Panc1 (cell line): Measurements from ENCODE around the gene GABRA4. TPM values are rescaled to one million over a fixed set of nuclear protein-coding genes. Genes with fewer than 3 reads are reported as not detected.

Experiments
- ATAC-seq: fragments of 200-7000 bp; cut with Tn5 transposase; 2 replicates; pipeline ENCODE4 v1.9.1; 2020; ENCODE audit warnings: mild to moderate bottlenecking, moderate library complexity
- BruUV-seq: library from RNA; stranded (reverse); fragments of 400-500 nt; replicated peaks from 2 replicates; lab custom pipeline; 2021; lab: Mats Ljungman, UMichigan
- CTCF ChIA-PET: fragments of 300-600 bp; sonication (Branson Sonifier 250); formaldehyde crosslinking; loops from one replicate; lab custom pipeline; 2022; ENCODE audit warnings: antibody characterized with exemption; lab: Charles Lee
- POLR2A ChIA-PET: fragments of 300-600 bp; sonication (Branson Sonifier 250); formaldehyde crosslinking; loops from one replicate; lab custom pipeline; 2022; ENCODE audit warnings: antibody characterized with exemption; lab: Charles Lee
- DNase-seq: peaks from one replicate; pipeline ENCODE4 v3.0.0-alpha.2; 2010; ENCODE audit warnings: low read depth, low spot score
- H3K27ac ChIP-seq: 2 replicates; pipeline ENCODE4 v1.5.1; 2011; ENCODE audit warnings: mild to moderate bottlenecking, low read length, inconsistent platforms
- H3K27me3 ChIP-seq: fragments of 200-500 bp; sonication (Bioruptor generic); 2 replicates; pipeline ENCODE4 v1.6.0; 2014; ENCODE audit warnings: low read length, inconsistent platforms; ENCODE audit not compliant: control insufficient read depth, insufficient read depth
- H3K36me3 ChIP-seq: fragments of 200-500 bp; sonication (Bioruptor generic); 2 replicates; pipeline ENCODE4 v1.5.1; 2014; ENCODE audit warnings: inconsistent platforms, mild to moderate bottlenecking, low read length, moderate library complexity; ENCODE audit not compliant: control insufficient read depth, insufficient read depth
- H3K4me1 ChIP-seq: 2 replicates; pipeline ENCODE4 v1.5.1; 2011; ENCODE audit warnings: inconsistent platforms, mild to moderate bottlenecking, low read length, moderate library complexity; ENCODE audit not compliant: control insufficient read depth, insufficient read depth
- H3K4me3 ChIP-seq, 2 experiments: 2 replicates each; pipeline ENCODE4 v1.5.1; 2011 to 2012; ENCODE audit warnings: low read depth in 2 of 2, low read length in 2 of 2, mild to moderate bottlenecking in 2 of 2, inconsistent platforms in 1 of 2, moderate library complexity in 1 of 2
- H3K9me3 ChIP-seq: fragments of 200-500 bp; sonication (Bioruptor generic); 2 replicates; pipeline ENCODE4 v1.5.1; 2014; ENCODE audit warnings: low read depth, mild to moderate bottlenecking, inconsistent platforms, low read length, moderate library complexity; ENCODE audit not compliant: control insufficient read depth, insufficient read depth
- CTCF ChIP-seq: fragments of 450-650 bp; IDR thresholded peaks from 2 replicates; pipeline ENCODE4 v1.5.1; 2017; ENCODE audit warnings: mild to moderate bottlenecking
- POLR2AphosphoS5 ChIP-seq: IDR thresholded peaks from 2 replicates; pipeline ENCODE4 v1.6.1; 2012; ENCODE audit warnings: mild to moderate bottlenecking, low read depth, low read length, moderate library complexity
- SIN3A ChIP-seq: IDR thresholded peaks from 2 replicates; pipeline ENCODE4 v1.6.1; 2012; ENCODE audit warnings: low read depth, mild to moderate bottlenecking, low read length, moderate library complexity, borderline replicate concordance; ENCODE audit not compliant: insufficient read depth
- TCF7L2 ChIP-seq: IDR thresholded peaks from 2 replicates; pipeline ENCODE4 v1.6.1; 2011; ENCODE audit warnings: mild to moderate bottlenecking, low read depth, low read length, inconsistent platforms
- in situ Hi-C: cut with HindIII; loops from 2 replicates; pipeline ENCODE4 v1.10.0; 2016; ENCODE audit warnings: low sequenced_read_pairs, low pct_unique_long_range_greater_than_20kb
- intact Hi-C: fragments of 100-400 bp; cut with micrococcal nuclease; formaldehyde crosslinking; loops from one replicate; pipeline ENCODE4 v1.10.0; 2022; ENCODE audit not compliant: unreplicated experiment
- total RNA-seq: library from RNA; stranded (reverse); gene quantifications from one replicate; pipeline ENCODE4 v1.2.1, GENCODE V29; 2021; ENCODE audit not compliant: unreplicated experiment
- TF ChIP-seq, protein P1 (sequence below), 2 experiments: IDR thresholded peaks; 2 replicates each; pipeline ENCODE4 v1.6.1; 2011 to 2012; ENCODE audit warnings: low read depth in 2 of 2, control low read depth in 1 of 2, low read length in 1 of 2, mild to moderate bottlenecking in 1 of 2, moderate library complexity in 1 of 2; ENCODE audit not compliant: insufficient read depth in 1 of 2

Gene GABRA4
- total RNA-seq, 1 experiment from 2014 or later = not detected

- in situ Hi-C loops = no loop called here
- Histone ChIP-seq H3K4me1 (no peaks in the 10 kb centered on the region), H3K27ac (no peak overlapping the region), H3K27me3 (no peaks in the 10 kb centered on the region; the same call in 1 of the 2 replicates), H3K4me3 (no peak overlapping the region), H3K36me3 (no peaks in the 10 kb centered on the region), H3K9me3 (no peaks in the 10 kb centered on the region)
- TF ChIP-seq SIN3A = no peak
- no peak for TF ChIP-seq POLR2AphosphoS5
- no peak for TF ChIP-seq CTCF
- TF ChIP-seq TCF7L2 = no peak
- TF ChIP-seq, protein P1, sequence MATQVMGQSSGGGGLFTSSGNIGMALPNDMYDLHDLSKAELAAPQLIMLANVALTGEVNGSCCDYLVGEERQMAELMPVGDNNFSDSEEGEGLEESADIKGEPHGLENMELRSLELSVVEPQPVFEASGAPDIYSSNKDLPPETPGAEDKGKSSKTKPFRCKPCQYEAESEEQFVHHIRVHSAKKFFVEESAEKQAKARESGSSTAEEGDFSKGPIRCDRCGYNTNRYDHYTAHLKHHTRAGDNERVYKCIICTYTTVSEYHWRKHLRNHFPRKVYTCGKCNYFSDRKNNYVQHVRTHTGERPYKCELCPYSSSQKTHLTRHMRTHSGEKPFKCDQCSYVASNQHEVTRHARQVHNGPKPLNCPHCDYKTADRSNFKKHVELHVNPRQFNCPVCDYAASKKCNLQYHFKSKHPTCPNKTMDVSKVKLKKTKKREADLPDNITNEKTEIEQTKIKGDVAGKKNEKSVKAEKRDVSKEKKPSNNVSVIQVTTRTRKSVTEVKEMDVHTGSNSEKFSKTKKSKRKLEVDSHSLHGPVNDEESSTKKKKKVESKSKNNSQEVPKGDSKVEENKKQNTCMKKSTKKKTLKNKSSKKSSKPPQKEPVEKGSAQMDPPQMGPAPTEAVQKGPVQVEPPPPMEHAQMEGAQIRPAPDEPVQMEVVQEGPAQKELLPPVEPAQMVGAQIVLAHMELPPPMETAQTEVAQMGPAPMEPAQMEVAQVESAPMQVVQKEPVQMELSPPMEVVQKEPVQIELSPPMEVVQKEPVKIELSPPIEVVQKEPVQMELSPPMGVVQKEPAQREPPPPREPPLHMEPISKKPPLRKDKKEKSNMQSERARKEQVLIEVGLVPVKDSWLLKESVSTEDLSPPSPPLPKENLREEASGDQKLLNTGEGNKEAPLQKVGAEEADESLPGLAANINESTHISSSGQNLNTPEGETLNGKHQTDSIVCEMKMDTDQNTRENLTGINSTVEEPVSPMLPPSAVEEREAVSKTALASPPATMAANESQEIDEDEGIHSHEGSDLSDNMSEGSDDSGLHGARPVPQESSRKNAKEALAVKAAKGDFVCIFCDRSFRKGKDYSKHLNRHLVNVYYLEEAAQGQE (IDR thresholded peaks at IDR 0.05; ENCODE audit: insufficient read depth in 1 of 2, low read depth in 2 of 2, low read length in 1 of 2) = no peak
- CTCF ChIA-PET = no interaction called here
- intact Hi-C loops = no loop called here
- ATAC-seq (no peak), DNase-seq (no peak)
- BruUV-seq = no TSS peak
- POLR2A ChIA-PET = no interaction called here
These were observed 66.2 kb downstream of the GABRA4 start for GRCh38 chr4:46927201-46927600.

DNA sequence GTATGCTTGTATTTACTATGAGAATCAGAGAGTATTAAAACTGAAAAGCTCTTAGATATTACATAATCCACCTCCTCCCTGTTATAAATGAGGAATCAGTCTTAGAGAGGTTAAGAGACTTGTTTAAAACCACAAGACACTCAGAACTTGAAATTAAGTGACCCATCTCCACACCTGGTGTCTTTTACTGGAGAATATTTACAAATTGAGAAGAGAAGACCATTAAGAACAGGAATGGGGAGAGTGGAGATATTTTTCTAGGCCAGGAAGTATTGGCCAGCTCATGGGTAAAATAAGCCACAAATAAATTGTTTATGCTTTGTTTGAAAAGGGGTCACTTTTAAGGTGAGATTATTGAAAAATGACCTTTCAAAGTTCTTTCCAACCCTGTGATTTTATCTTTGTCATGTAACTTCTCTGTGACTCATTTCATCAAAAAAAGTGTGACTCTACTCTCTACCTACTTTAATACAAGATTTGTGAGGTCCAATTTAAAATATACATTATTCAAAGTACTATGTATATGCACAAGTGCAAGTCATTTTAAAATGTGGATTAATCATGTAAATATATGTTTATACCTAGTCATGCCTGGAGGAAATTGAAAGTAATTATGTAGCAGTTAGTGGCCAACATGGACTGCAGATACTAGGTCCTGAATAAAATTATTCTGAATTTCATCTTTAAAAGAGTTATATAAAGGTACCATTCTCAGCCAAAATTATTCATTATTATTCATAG lies 68.4 kb downstream of the GABRA4 start:
- POLR2A ChIA-PET = no interaction called here
- CTCF ChIA-PET = no interaction called here

More for the DNA sequence above, 68.4 kb downstream of the GABRA4 start:
- no peaks in the 10 kb centered on the region for H3K36me3 ChIP-seq
- H3K4me1 ChIP-seq = no peaks in the 10 kb centered on the region
- TF ChIP-seq, protein P1 (IDR thresholded peaks at IDR 0.05; ENCODE audit: insufficient read depth in 1 of 2, low read depth in 2 of 2, low read length in 1 of 2) = no peak
- TF ChIP-seq SIN3A = no peak
- no peak for TF ChIP-seq POLR2AphosphoS5
- TF ChIP-seq TCF7L2 = no peak
- TF ChIP-seq CTCF = no peak
- H3K4me3 ChIP-seq = no peak overlapping the region
- no TSS peak for BruUV-seq
- DNase-seq = no peak
- no peak for ATAC-seq
- H3K27ac ChIP-seq = no peak overlapping the region
- in situ Hi-C loops (no loop called here), intact Hi-C loops (no loop called here)
- H3K27me3 ChIP-seq = no peaks in the 10 kb centered on the region; the same call in 1 of the 2 replicates
- no peaks in the 10 kb centered on the region for H3K9me3 ChIP-seq
